ENCODE results near the gene RBMS3. TPM values are rescaled to one million over a fixed set of nuclear protein-coding genes. Genes with fewer than 3 reads are reported as not detected.

Gene RBMS3
- total RNA-seq, 1 donor from 2014 or later = 33.0 TPM

DNA sequence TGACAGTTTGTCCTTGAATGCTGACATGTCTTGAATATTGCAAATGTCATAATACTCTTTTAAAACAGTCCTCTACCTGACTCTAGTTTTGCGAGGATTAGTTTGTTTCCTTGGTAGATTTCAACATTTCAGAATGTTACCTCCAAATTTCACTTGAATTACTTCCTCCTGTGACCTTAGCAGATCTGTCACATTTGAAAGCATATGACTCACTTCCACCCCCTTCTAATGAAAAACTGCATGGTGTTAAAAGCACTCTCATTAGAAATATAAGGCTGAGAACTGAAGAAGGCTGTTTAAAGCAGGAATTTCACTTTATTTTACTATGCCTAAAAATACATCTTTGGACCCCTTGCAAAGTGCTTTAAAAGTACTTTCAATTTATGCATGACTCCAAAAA lies 726.8 kb downstream of the RBMS3 start:
- no peak overlapping the region for H3K4me3 Mint-ChIP-seq (ENCODE audit: unreplicated experiment)
- H3K36me3 Mint-ChIP-seq (ENCODE audit: low read depth, unreplicated experiment) = no peaks in the 10 kb centered on the region
- no peaks in the 10 kb centered on the region for H3K27me3 Mint-ChIP-seq (ENCODE audit: low read depth, unreplicated experiment)
- H3K4me2 ChIP-seq (ENCODE audit: low read length) = no peak overlapping the region
- DNase-seq (ENCODE audit: low read depth) = peak; percentile 9
- no peaks in the 10 kb centered on the region for H3K27me3 ChIP-seq (ENCODE audit: insufficient read depth, low read length)
- no peak overlapping the region for H3K9ac ChIP-seq (ENCODE audit: low read length)
- H3K9me3 ChIP-seq (ENCODE audit: insufficient read depth, low read depth, low read length) = no peaks in the 10 kb centered on the region
- no peak overlapping the region for H3K27ac ChIP-seq (ENCODE audit: low read depth, low read length)
- no peak overlapping the region for H3K27ac Mint-ChIP-seq (ENCODE audit: unreplicated experiment)
- H2AFZ ChIP-seq (ENCODE audit: low read depth, low read length) = no peak overlapping the region
- H3K4me3 ChIP-seq (ENCODE audit: insufficient read depth, low read depth, low read length) = no peak overlapping the region
- peaks cover 8% of the 10 kb centered on the region for H3K4me1 Mint-ChIP-seq (ENCODE audit: low read depth, unreplicated experiment)
- no peaks in the 10 kb centered on the region for H4K20me1 ChIP-seq (ENCODE audit: insufficient read depth, low read length)
- no peaks in the 10 kb centered on the region for H3K4me1 ChIP-seq (ENCODE audit: insufficient read depth, low read length)
- TF ChIP-seq, protein P1, sequence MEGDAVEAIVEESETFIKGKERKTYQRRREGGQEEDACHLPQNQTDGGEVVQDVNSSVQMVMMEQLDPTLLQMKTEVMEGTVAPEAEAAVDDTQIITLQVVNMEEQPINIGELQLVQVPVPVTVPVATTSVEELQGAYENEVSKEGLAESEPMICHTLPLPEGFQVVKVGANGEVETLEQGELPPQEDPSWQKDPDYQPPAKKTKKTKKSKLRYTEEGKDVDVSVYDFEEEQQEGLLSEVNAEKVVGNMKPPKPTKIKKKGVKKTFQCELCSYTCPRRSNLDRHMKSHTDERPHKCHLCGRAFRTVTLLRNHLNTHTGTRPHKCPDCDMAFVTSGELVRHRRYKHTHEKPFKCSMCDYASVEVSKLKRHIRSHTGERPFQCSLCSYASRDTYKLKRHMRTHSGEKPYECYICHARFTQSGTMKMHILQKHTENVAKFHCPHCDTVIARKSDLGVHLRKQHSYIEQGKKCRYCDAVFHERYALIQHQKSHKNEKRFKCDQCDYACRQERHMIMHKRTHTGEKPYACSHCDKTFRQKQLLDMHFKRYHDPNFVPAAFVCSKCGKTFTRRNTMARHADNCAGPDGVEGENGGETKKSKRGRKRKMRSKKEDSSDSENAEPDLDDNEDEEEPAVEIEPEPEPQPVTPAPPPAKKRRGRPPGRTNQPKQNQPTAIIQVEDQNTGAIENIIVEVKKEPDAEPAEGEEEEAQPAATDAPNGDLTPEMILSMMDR (IDR thresholded peaks at IDR 0.05; ENCODE audit: insufficient read depth, low read depth, low read length) = no peak
- TF ChIP-seq EZH2 (IDR thresholded peaks at IDR 0.05; ENCODE audit: insufficient read depth, low read length) = no peak
- H3K36me3 ChIP-seq (ENCODE audit: insufficient read depth, low read length) = no peaks in the 10 kb centered on the region
- no peaks in the 10 kb centered on the region for H3K79me2 ChIP-seq (ENCODE audit: insufficient read depth, low read length)
- peak; percentile 59 for FAIRE-seq
- H3K9me3 Mint-ChIP-seq (ENCODE audit: unreplicated experiment) = no peaks in the 10 kb centered on the region

DNA sequence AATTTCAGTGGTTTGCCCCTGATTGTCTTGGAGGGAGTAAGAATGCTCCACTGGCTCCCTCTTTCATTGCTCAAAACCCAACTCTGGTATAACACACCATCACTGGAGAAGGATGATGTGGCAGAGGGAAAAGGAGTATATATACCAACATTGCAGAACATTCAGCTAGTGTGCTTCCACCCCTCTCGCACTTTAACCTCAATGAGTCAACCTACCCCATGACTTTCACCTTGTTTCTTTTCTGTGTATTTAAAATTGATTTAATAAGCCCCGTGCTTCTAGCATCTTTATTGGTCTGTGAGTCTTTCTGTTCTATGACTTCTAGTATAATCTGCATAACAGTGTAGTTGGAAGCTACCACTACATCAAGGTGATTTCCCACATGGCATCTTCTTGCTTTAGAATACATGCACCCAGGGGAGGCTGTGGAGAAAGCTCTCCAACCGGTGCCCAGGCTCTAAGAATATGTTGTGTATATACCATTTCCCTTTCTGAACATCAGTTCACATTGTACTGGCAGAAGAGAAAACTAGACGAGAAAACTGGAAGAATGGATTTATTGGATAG lies 730.4 kb downstream of the RBMS3 start:
- no peak overlapping the region for H3K27ac ChIP-seq (ENCODE audit: low read depth, low read length)
- no peak overlapping the region for H3K4me3 Mint-ChIP-seq (ENCODE audit: unreplicated experiment)
- no peaks in the 10 kb centered on the region for H3K9me3 Mint-ChIP-seq (ENCODE audit: unreplicated experiment)
- peaks cover 8% of the 10 kb centered on the region for H3K4me1 Mint-ChIP-seq (ENCODE audit: low read depth, unreplicated experiment)
- no peak for FAIRE-seq
- DNase-seq (ENCODE audit: low read depth) = no peak
- H3K4me2 ChIP-seq (ENCODE audit: low read length) = no peak overlapping the region
- no peaks in the 10 kb centered on the region for H3K27me3 ChIP-seq (ENCODE audit: insufficient read depth, low read length)
- no peak overlapping the region for H3K4me3 ChIP-seq (ENCODE audit: insufficient read depth, low read depth, low read length)
- H3K9ac ChIP-seq (ENCODE audit: low read length) = no peak overlapping the region
- H4K20me1 ChIP-seq (ENCODE audit: insufficient read depth, low read length) = no peaks in the 10 kb centered on the region
- H3K27me3 Mint-ChIP-seq (ENCODE audit: low read depth, unreplicated experiment) = no peaks in the 10 kb centered on the region
- H3K36me3 ChIP-seq (ENCODE audit: insufficient read depth, low read length) = no peaks in the 10 kb centered on the region
- H3K9me3 ChIP-seq (ENCODE audit: insufficient read depth, low read depth, low read length) = no peaks in the 10 kb centered on the region
- no peaks in the 10 kb centered on the region for H3K4me1 ChIP-seq (ENCODE audit: insufficient read depth, low read length)
- no peak overlapping the region for H2AFZ ChIP-seq (ENCODE audit: low read depth, low read length)
- no peaks in the 10 kb centered on the region for H3K36me3 Mint-ChIP-seq (ENCODE audit: low read depth, unreplicated experiment)
- TF ChIP-seq EZH2 (IDR thresholded peaks at IDR 0.05; ENCODE audit: insufficient read depth, low read length) = no peak
- TF ChIP-seq, protein P1 (IDR thresholded peaks at IDR 0.05; ENCODE audit: insufficient read depth, low read depth, low read length) = no peak
- no peaks in the 10 kb centered on the region for H3K79me2 ChIP-seq (ENCODE audit: insufficient read depth, low read length)
- no peak overlapping the region for H3K27ac Mint-ChIP-seq (ENCODE audit: unreplicated experiment)

DNA sequence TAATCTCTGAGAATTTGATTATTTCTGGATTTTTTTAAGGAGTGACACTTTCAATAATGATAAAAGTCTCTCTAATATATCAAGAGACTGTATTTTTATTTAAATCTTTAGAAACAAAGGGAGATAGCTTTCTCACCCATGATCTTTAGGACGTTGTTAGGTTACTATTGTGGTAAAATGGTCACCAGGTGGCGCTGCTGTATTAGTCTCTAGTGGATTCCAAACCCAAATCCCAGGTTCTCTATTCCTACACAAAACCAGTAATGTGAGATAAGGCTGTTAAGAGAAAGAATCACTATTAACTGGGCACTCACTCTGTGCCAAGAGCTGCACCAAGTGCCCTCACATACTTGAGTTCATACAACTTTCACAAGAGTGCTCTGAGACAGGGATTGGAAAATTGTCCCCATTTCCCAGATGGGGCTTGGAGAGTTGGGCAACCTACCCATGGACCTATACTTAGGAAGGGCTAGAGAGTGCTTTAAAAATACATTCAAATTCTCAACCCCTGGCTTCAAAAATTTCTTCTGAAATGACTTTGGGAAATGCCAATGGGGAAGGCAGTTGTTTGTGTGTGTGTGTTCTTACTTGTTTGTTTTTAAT lies 732.2 kb downstream of the RBMS3 start:
- peak; percentile 52 for DNase-seq (ENCODE audit: low read depth)
- no peak overlapping the region for H3K4me2 ChIP-seq (ENCODE audit: low read length)
- no peak overlapping the region for H3K4me3 ChIP-seq (ENCODE audit: insufficient read depth, low read depth, low read length)
- no peak overlapping the region for H2AFZ ChIP-seq (ENCODE audit: low read depth, low read length)
- H4K20me1 ChIP-seq (ENCODE audit: insufficient read depth, low read length) = no peaks in the 10 kb centered on the region
- H3K9me3 Mint-ChIP-seq (ENCODE audit: unreplicated experiment) = no peaks in the 10 kb centered on the region
- no peaks in the 10 kb centered on the region for H3K79me2 ChIP-seq (ENCODE audit: insufficient read depth, low read length)
- H3K27ac Mint-ChIP-seq (ENCODE audit: unreplicated experiment) = no peak overlapping the region
- no peak overlapping the region for H3K9ac ChIP-seq (ENCODE audit: low read length)
- no peak overlapping the region for H3K27ac ChIP-seq (ENCODE audit: low read depth, low read length)
- no peaks in the 10 kb centered on the region for H3K27me3 Mint-ChIP-seq (ENCODE audit: low read depth, unreplicated experiment)
- no peaks in the 10 kb centered on the region for H3K36me3 ChIP-seq (ENCODE audit: insufficient read depth, low read length)
- no peak overlapping the region for H3K4me3 Mint-ChIP-seq (ENCODE audit: unreplicated experiment)
- no peaks in the 10 kb centered on the region for H3K36me3 Mint-ChIP-seq (ENCODE audit: low read depth, unreplicated experiment)
- no peaks in the 10 kb centered on the region for H3K9me3 ChIP-seq (ENCODE audit: insufficient read depth, low read depth, low read length)
- H3K27me3 ChIP-seq (ENCODE audit: insufficient read depth, low read length) = no peaks in the 10 kb centered on the region
- no peaks in the 10 kb centered on the region for H3K4me1 ChIP-seq (ENCODE audit: insufficient read depth, low read length)
- FAIRE-seq = peak; percentile 52
- no peak for TF ChIP-seq EZH2 (IDR thresholded peaks at IDR 0.05; ENCODE audit: insufficient read depth, low read length)
- TF ChIP-seq, protein P1 (IDR thresholded peaks at IDR 0.05; ENCODE audit: insufficient read depth, low read depth, low read length) = peak; percentile 71
- peaks cover 3% of the 10 kb centered on the region for H3K4me1 Mint-ChIP-seq (ENCODE audit: low read depth, unreplicated experiment)
